A549 (cell line): ENCODE measurements around the gene CENPL. TPM values are rescaled to one million over a fixed set of nuclear protein-coding genes. Genes with fewer than 3 reads are reported as not detected.

Experiments used
- ATAC-seq, 2 experiments: fragments of 200-7000 bp in 1 of 2; fragments of >200 bp in 1 of 2; cut with Nextera tagmentation in 1 of 2; cut with Tn5 transposase in 1 of 2; 3 replicates each; pipeline versions ENCODE4 v1.8.0 to v1.9.1; 2018 to 2020; ENCODE audit warnings: mild to moderate bottlenecking in 1 of 2, moderate library complexity in 1 of 2
- CTCF ChIA-PET: fragments of 300-600 bp; sonication (Branson Sonifier 250); formaldehyde crosslinking; extraction: SDS; loops from one replicate; lab custom pipeline; 2021; ENCODE audit warnings: antibody characterized with exemption, inconsistent platforms; lab: Yijun Ruan, JAX
- POLR2A ChIA-PET: fragments of 350-600 bp; formaldehyde crosslinking; extraction: SDS; loops from one replicate; lab custom pipeline; 2021; ENCODE audit warnings: antibody characterized with exemption, inconsistent platforms; lab: Yijun Ruan, JAX
- DNase-seq, 2 experiments: peaks; one replicate each; pipeline versions ENCODE4 v3.0.0 to v3.0.0-alpha.2; 2011 to 2016; ENCODE audit warnings: low read depth in 1 of 2, low spot score in 1 of 2
- FAIRE-seq: peaks from 2 replicates; lab custom pipeline; 2011; peaks lifted over from hg19 to GRCh38; lab: Jason Lieb, UNC
- H3K27ac ChIP-seq, 2 experiments: fragments of >200 bp; sonication (Bioruptor Twin); formaldehyde crosslinking; 3 replicates each; pipeline ENCODE4 v1.5.1; 2016 to 2017
- H3K4me1 ChIP-seq: fragments of >200 bp; sonication (Bioruptor Twin); formaldehyde crosslinking; 3 replicates; pipeline ENCODE4 v1.6.1; 2016
- H3K4me2 ChIP-seq: fragments of >200 bp; sonication (Bioruptor Twin); formaldehyde crosslinking; 3 replicates; pipeline ENCODE4 v1.6.1; 2016
- H3K4me3 ChIP-seq: fragments of >200 bp; sonication (Bioruptor Twin); formaldehyde crosslinking; 3 replicates; pipeline ENCODE4 v1.5.1; 2016
- H3K9me3 ChIP-seq: fragments of >200 bp; sonication (Bioruptor Twin); formaldehyde crosslinking; 3 replicates; pipeline ENCODE4 v1.6.1; 2016
- CBX2 ChIP-seq: fragments of 200-600 bp; sonication (generic); IDR thresholded peaks from 2 replicates; pipeline ENCODE4 v1.6.1; 2016; ENCODE audit warnings: low read depth, mild to moderate bottlenecking, borderline replicate concordance
- CHD2 ChIP-seq: fragments of 150-350 bp; IDR thresholded peaks from 2 replicates; pipeline ENCODE4 v1.6.1; 2014; ENCODE audit warnings: low read length; ENCODE audit not compliant: partially characterized antibody
- CHD4 ChIP-seq: fragments of 200-600 bp; sonication (generic); IDR thresholded peaks from 2 replicates; pipeline ENCODE4 v1.6.1; 2016; ENCODE audit warnings: antibody characterized with exemption, mild to moderate bottlenecking, borderline replicate concordance
- FOSL2 ChIP-seq, 2 experiments: fragments of 450-650 bp in 1 of 2; fragments of >200 bp in 1 of 2; sonication (Bioruptor Twin) in 1 of 2; formaldehyde crosslinking; IDR thresholded peaks; 2 replicates each; pipeline versions ENCODE4 v1.5.0 to v1.6.1; 2016 to 2020; ENCODE audit warnings: mild to moderate bottlenecking in 1 of 2, moderate library complexity in 1 of 2
- HOXA7 ChIP-seq: fragments of 250-450 bp; sonication (Bioruptor Pico); IDR thresholded peaks from 2 replicates; pipeline ENCODE4 v1.5.0; 2020; ENCODE audit warnings: mild to moderate bottlenecking, moderate library complexity
- NFE2L2 ChIP-seq: fragments of 150-350 bp; conservative IDR thresholded peaks from 2 replicates; pipeline ENCODE4 v1.6.1; 2014; ENCODE audit warnings: low read length
- NPAS2 ChIP-seq: fragments of 250-450 bp; sonication (Bioruptor Pico); IDR thresholded peaks from 2 replicates; pipeline ENCODE4 v1.8.0; 2022; ENCODE audit warnings: mild to moderate bottlenecking, moderate library complexity, borderline replicate concordance
- POLR2A ChIP-seq: IDR thresholded peaks from 2 replicates; pipeline ENCODE4 v1.6.1; 2012; ENCODE audit warnings: mild to moderate bottlenecking, low read length
- RCOR1 ChIP-seq: fragments of 150-350 bp; IDR thresholded peaks from 2 replicates; pipeline ENCODE4 v1.6.1; 2014; ENCODE audit warnings: antibody characterized with exemption, low read length, low read depth
- RFX5 ChIP-seq: fragments of 450-650 bp; IDR thresholded peaks from 2 replicates; pipeline ENCODE4 v1.7.1; 2014; ENCODE audit warnings: antibody characterized with exemption, mild to moderate bottlenecking, moderate library complexity
- ZC3H11A ChIP-seq: fragments of 450-650 bp; IDR thresholded peaks from 2 replicates; pipeline ENCODE4 v1.6.1; 2014; ENCODE audit warnings: antibody characterized with exemption, mild to moderate bottlenecking
- ZNF302 ChIP-seq: fragments of 250-450 bp; sonication (Bioruptor Pico); IDR thresholded peaks from 2 replicates; pipeline ENCODE4 v1.9.0; 2021; ENCODE audit warnings: inconsistent platforms, mild to moderate bottlenecking, moderate library complexity
- WGBS: methylation state at CpG from one replicate; pipeline ENCODE4 v1.1.6; 2017; ENCODE audit errors: missing lambda C conversion rate; 5-methylcytosine and 5-hydroxymethylcytosine counted together
- polyA plus RNA-seq, 4 experiments: library from polyadenylated mRNA; depleted of rRNA in 3 of 4; stranded (reverse); fragments of >200 nt; fragmentation: RNase III in 1 of 4; extraction: RNeasy Plus Mini Kit Qiagen cat#74134 plus additional on column Dnase treatment in 1 of 4; gene quantifications; 2 replicates in 3 of 4; 3 replicates in 1 of 4; pipeline ENCODE4 v1.2.3, GENCODE V29; 2011 to 2017
- small RNA-seq, 6 experiments: library from RNA; depleted of rRNA; stranded (forward); fragments of <200 nt; gene quantifications; one replicate each; pipeline ENCODE3, GENCODE V24; 2012
- TF ChIP-seq, protein P1 (sequence below): fragments of >200 bp; sonication (Bioruptor Twin); formaldehyde crosslinking; IDR thresholded peaks from 3 replicates; pipeline ENCODE4 v1.5.1; 2016
- TF ChIP-seq, protein P2 (sequence below): fragments of >200 bp; sonication (Bioruptor Twin); formaldehyde crosslinking; IDR thresholded peaks from 3 replicates; pipeline ENCODE4 v1.6.1; 2016

CENPL gene
- polyA plus RNA-seq, 2 of the 4 experiments (the other 2 are of a cell fraction), result 10.8 to 20.2 TPM

DNA sequence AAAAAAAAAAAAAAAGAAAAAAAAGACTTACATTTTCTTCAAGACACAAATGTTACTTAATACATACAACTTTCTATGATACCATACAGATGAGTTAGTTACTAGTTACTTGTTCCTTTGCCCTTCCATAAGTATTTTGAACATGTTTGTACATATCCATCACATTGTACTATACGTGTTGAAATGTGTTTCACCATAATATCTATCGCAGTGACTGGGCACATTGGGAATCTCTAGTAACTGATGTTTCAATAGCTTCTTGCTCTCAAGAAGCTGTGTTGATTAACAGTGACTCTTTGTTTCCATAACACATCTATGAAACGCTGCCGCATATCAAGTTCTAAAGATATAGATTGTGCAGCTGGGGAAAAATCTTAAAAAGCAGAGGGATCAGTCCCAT, 67.0 kb downstream of the CENPL start:
- TF ChIP-seq HOXA7 (CRISPR knock-in tag), result no peak
- TF ChIP-seq, protein P1, sequence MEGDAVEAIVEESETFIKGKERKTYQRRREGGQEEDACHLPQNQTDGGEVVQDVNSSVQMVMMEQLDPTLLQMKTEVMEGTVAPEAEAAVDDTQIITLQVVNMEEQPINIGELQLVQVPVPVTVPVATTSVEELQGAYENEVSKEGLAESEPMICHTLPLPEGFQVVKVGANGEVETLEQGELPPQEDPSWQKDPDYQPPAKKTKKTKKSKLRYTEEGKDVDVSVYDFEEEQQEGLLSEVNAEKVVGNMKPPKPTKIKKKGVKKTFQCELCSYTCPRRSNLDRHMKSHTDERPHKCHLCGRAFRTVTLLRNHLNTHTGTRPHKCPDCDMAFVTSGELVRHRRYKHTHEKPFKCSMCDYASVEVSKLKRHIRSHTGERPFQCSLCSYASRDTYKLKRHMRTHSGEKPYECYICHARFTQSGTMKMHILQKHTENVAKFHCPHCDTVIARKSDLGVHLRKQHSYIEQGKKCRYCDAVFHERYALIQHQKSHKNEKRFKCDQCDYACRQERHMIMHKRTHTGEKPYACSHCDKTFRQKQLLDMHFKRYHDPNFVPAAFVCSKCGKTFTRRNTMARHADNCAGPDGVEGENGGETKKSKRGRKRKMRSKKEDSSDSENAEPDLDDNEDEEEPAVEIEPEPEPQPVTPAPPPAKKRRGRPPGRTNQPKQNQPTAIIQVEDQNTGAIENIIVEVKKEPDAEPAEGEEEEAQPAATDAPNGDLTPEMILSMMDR, result no peak
- TF ChIP-seq CHD2, result no peak
- FAIRE-seq (no peak), DNase-seq (no peak), ATAC-seq (no peak)
- WGBS, result 95% methylated on average over 4 of the region's 4 CpGs
- Histone ChIP-seq H3K27ac (no peak overlapping the region), H3K9me3 (no peaks in the 10 kb centered on the region), H3K4me2 (no peak overlapping the region), H3K4me1 (peaks cover 5% of the 10 kb centered on the region; the same call in 2 of the 3 replicates), H3K4me3 (no peak overlapping the region)
- CTCF ChIA-PET, result interaction anchor here (1.1 kb wide), 1 partner anchor 43 kb away, joined by 3 read pairs; the partner anchor contains the start of gene KLHL20
- POLR2A ChIA-PET, result no interaction called here

DNA sequence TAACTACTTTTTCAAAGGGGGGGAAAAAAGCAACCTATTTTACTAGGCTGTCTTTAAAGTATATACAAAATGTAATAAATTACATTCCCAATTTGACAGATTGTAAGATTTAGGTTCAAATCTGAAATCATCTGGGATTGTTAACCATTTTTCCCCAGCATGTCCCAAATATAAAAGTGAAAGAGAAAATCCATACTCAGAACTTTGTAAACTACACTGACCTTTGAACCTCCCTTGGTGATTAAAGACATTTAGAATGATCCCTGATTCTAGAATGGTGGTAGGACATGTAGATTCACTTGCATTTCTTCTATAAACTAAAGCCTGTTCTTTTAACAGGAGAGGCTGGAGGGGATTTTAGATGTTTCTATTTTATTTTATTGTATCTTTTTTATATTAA, 70.9 kb downstream of the CENPL start:
- TF ChIP-seq NFE2L2 (no peak), CHD4 (no peak), ZC3H11A (no peak), NPAS2 (CRISPR knock-in tag) (no peak), HOXA7 (CRISPR knock-in tag) (no peak), FOSL2 (IDR thresholded peaks at IDR 0.05) (no peak), FOSL2 (CRISPR knock-in tag; IDR thresholded peaks at IDR 0.05) (no peak), ZNF302 (CRISPR knock-in tag) (no peak), RCOR1 (no peak), CHD2 (no peak), RFX5 (no peak), CBX2 (no peak), POLR2A (no peak)
- TF ChIP-seq, protein P2, sequence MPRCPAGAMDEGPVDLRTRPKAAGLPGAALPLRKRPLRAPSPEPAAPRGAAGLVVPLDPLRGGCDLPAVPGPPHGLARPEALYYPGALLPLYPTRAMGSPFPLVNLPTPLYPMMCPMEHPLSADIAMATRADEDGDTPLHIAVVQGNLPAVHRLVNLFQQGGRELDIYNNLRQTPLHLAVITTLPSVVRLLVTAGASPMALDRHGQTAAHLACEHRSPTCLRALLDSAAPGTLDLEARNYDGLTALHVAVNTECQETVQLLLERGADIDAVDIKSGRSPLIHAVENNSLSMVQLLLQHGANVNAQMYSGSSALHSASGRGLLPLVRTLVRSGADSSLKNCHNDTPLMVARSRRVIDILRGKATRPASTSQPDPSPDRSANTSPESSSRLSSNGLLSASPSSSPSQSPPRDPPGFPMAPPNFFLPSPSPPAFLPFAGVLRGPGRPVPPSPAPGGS, result no peak
- Histone ChIP-seq H3K9me3 (no peaks in the 10 kb centered on the region), H3K27ac (no peak overlapping the region), H3K4me3 (no peak overlapping the region), H3K4me2 (no peak overlapping the region), H3K4me1 (peaks cover 9% of the 10 kb centered on the region; the same call in 2 of the 3 replicates)
- ChIA-PET POLR2A (no interaction called here), CTCF (no interaction called here)
- no peak for FAIRE-seq
- DNase-seq, result no peak
- ATAC-seq, result no peak

Small RNA genes within 50 kb of the gene (small RNA-seq; reads per million reads assigned to genes)
- gene RF00019, result 0 reads per million in 6 experiments

Other genes starting within 250 kb of the CENPL start
- gene SLC9C2, start 221.8 kb downstream of the CENPL start, polyA plus RNA-seq (2011; rRNA removed), result not detected in 2 replicates
- gene SLC9C2, start 221.8 kb downstream of the CENPL start, polyA plus RNA-seq (2017; fragmentation: RNase III; extraction: RNeasy Plus Mini Kit Qiagen cat#74134 plus additional on column Dnase treatment), result not detected in 3 replicates
- not detected in 2 replicates for gene TEX50, start 189.5 kb downstream of the CENPL start, polyA plus RNA-seq (2011; rRNA removed)
- gene TEX50, start 189.5 kb downstream of the CENPL start, polyA plus RNA-seq (2017; fragmentation: RNase III; extraction: RNeasy Plus Mini Kit Qiagen cat#74134 plus additional on column Dnase treatment), result not detected in 3 replicates
- 0.27 and 0.30 TPM in 2 replicates for gene ANKRD45, start 155.0 kb downstream of the CENPL start, polyA plus RNA-seq (2011; rRNA removed)
- 0.14 to 0.18 TPM (median 0.15 TPM) in 3 replicates for gene ANKRD45, start 155.0 kb downstream of the CENPL start, polyA plus RNA-seq (2017; fragmentation: RNase III; extraction: RNeasy Plus Mini Kit Qiagen cat#74134 plus additional on column Dnase treatment)
- 15.8 and 16.9 TPM in 2 replicates for gene KLHL20, start 109.9 kb downstream of the CENPL start, polyA plus RNA-seq (2011; rRNA removed)
- 11.4 to 12.5 TPM (median 12.0 TPM) in 3 replicates for gene KLHL20, start 109.9 kb downstream of the CENPL start, polyA plus RNA-seq (2017; fragmentation: RNase III; extraction: RNeasy Plus Mini Kit Qiagen cat#74134 plus additional on column Dnase treatment)
- gene DARS2, start 210 bp downstream of the CENPL start, polyA plus RNA-seq (2011; rRNA removed), result 67.0 and 70.4 TPM in 2 replicates
- 42.9 to 43.3 TPM (median 43.1 TPM) in 3 replicates for gene DARS2, start 210 bp downstream of the CENPL start, polyA plus RNA-seq (2017; fragmentation: RNase III; extraction: RNeasy Plus Mini Kit Qiagen cat#74134 plus additional on column Dnase treatment)
- gene GAS5, start 43.1 kb upstream of the CENPL start, polyA plus RNA-seq (2011; rRNA removed), result 1,735 and 1,903 TPM in 2 replicates
- gene GAS5, start 43.1 kb upstream of the CENPL start, polyA plus RNA-seq (2017; fragmentation: RNase III; extraction: RNeasy Plus Mini Kit Qiagen cat#74134 plus additional on column Dnase treatment), result 376 to 421 TPM (median 410 TPM) in 3 replicates
- gene ZBTB37, start 43.5 kb upstream of the CENPL start, polyA plus RNA-seq (2011; rRNA removed), result 3.0 TPM in 2 replicates
- gene ZBTB37, start 43.5 kb upstream of the CENPL start, polyA plus RNA-seq (2017; fragmentation: RNase III; extraction: RNeasy Plus Mini Kit Qiagen cat#74134 plus additional on column Dnase treatment), result 1.0 to 1.3 TPM (median 1.1 TPM) in 3 replicates
- 0.13 and 0.15 TPM in 2 replicates for gene SERPINC1, start 92.4 kb upstream of the CENPL start, polyA plus RNA-seq (2011; rRNA removed)
- 0.05 to 0.13 TPM (median 0.05 TPM) in 3 replicates for gene SERPINC1, start 92.4 kb upstream of the CENPL start, polyA plus RNA-seq (2017; fragmentation: RNase III; extraction: RNeasy Plus Mini Kit Qiagen cat#74134 plus additional on column Dnase treatment)
- gene RC3H1, start 197.5 kb upstream of the CENPL start, polyA plus RNA-seq (2011; rRNA removed), result 12.7 and 17.3 TPM in 2 replicates
- gene RC3H1, start 197.5 kb upstream of the CENPL start, polyA plus RNA-seq (2017; fragmentation: RNase III; extraction: RNeasy Plus Mini Kit Qiagen cat#74134 plus additional on column Dnase treatment), result 4.0 TPM in 3 replicates